Mucosa of rectum (tissue), 2 donors: ENCODE data around the gene SOX12.
"Not testable (repeated sequence)": the region's sequence is repeated elsewhere in the genome, so short reads cannot be mapped to it uniquely, and the experiment has no call there.

Source experiments
- H3K27ac ChIP-seq, 2 donors: one replicate each; pipeline ENCODE4 v1.7.0; 2013; ENCODE audit warnings: inconsistent platforms in 2 of 2, low read depth in 2 of 2, low read length in 2 of 2
- H3K27me3 ChIP-seq, 2 donors: one replicate each; pipeline ENCODE4 v1.7.0; 2013; ENCODE audit warnings: low read length in 2 of 2; ENCODE audit not compliant: control insufficient read depth in 2 of 2, insufficient read depth in 2 of 2
- H3K36me3 ChIP-seq, 2 donors: one replicate each; pipeline ENCODE4 v1.7.0; 2013; ENCODE audit warnings: low read length in 2 of 2; ENCODE audit not compliant: control insufficient read depth in 2 of 2, insufficient read depth in 2 of 2
- H3K4me1 ChIP-seq, 2 donors: one replicate each; pipeline ENCODE4 v1.7.0; 2013; ENCODE audit warnings: low read length in 2 of 2, mild to moderate bottlenecking in 1 of 2; ENCODE audit not compliant: control insufficient read depth in 2 of 2, insufficient read depth in 2 of 2
- H3K4me3 ChIP-seq, 2 donors: one replicate each; pipeline ENCODE4 v1.7.0; 2013; ENCODE audit warnings: low read length in 2 of 2
- H3K9ac ChIP-seq, 2 donors: one replicate each; pipeline ENCODE4 v1.7.0; 2013; ENCODE audit warnings: low read length in 2 of 2, low read depth in 1 of 2, mild to moderate bottlenecking in 1 of 2
- H3K9me3 ChIP-seq, 2 donors: one replicate each; pipeline ENCODE4 v1.7.0; 2013; ENCODE audit warnings: low read length in 2 of 2; ENCODE audit not compliant: control insufficient read depth in 2 of 2
- donor health status: healthy.
- donor health status: Normal muscosa, but diverticular disease.

The SOX12 gene

GRCh38 chr20:370977-371754 is 45.8 kb downstream of the SOX12 start:
- Histone ChIP-seq H3K27me3 (no peaks in the 10 kb centered on the region), H3K9ac (no peak overlapping the region), H3K27ac (no peak overlapping the region), H3K9me3 (no peaks in the 10 kb centered on the region), H3K36me3 (no peaks in the 10 kb centered on the region), H3K4me1 (peaks cover 0 to 3% of the 10 kb centered on the region in 2 donors), H3K4me3 (no peak overlapping the region)

GRCh38 chr20:371755-372542 is 46.6 kb downstream of the SOX12 start:
- Histone ChIP-seq H3K36me3 (no peaks in the 10 kb centered on the region), H3K27ac (no peak overlapping the region), H3K9ac (no peak overlapping the region), H3K4me1 (peaks cover 0 to 3% of the 10 kb centered on the region in 2 donors), H3K9me3 (no peaks in the 10 kb centered on the region), H3K27me3 (no peaks in the 10 kb centered on the region), H3K4me3 (no peak overlapping the region)

- not testable (repeated sequence) for H3K9me3 ChIP-seq, H3K27ac ChIP-seq, H3K36me3 ChIP-seq, H3K9ac ChIP-seq, H3K27me3 ChIP-seq, H3K4me1 ChIP-seq, H3K4me3 ChIP-seq
Measured at GRCh38 chr20:372543-373082, 47.3 kb downstream of the SOX12 start.

DNA sequence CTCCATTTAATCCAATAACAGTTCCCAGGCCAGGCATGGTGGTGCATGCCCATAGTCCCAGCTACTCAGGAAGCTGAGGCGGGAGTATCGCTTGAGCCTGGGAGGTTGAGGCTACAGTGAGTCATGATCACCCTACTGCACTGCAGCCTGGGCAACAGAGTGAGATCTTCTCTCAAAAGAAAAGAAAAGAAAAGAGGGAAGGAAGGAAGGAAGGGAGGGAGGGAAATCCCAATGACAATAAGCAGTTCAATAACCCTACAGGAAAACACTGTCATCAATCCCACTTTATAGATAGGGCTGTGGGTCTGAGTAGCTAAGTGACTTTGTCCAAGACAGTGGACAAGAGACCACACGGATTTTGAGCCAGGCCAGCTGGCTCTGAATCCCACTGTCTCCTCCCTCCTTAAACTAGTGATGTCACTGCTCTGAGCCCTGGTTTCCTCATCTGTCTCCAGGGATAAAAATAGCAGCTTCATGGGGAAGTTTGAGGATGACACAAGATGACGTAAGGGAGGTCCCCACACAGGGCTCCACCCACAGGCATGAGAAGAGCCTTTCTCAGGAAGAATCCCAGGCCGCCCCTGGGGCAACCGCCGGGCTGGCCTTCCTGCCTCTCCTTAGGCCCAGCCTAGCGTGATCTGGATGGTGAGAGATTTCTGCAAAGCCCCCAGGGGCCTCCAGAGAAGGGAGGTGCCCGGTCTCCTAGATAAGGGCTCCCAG is 48.0 kb downstream of the SOX12 start:
- Histone ChIP-seq H3K4me3 (no peak overlapping the region), H3K27ac (no peak overlapping the region), H3K4me1 (peaks cover 0 to 3% of the 10 kb centered on the region in 2 donors), H3K27me3 (no peaks in the 10 kb centered on the region), H3K9ac (no peak overlapping the region), H3K36me3 (no peaks in the 10 kb centered on the region), H3K9me3 (no peaks in the 10 kb centered on the region)

GRCh38 chr20:375265-375889 is 50.0 kb downstream of the SOX12 start:
- Histone ChIP-seq H3K9ac (no peak overlapping the region), H3K4me3 (no peak overlapping the region), H3K36me3 (no peaks in the 10 kb centered on the region), H3K27me3 (no peaks in the 10 kb centered on the region), H3K27ac (no peak overlapping the region), H3K4me1 (no peaks in the 10 kb centered on the region), H3K9me3 (no peaks in the 10 kb centered on the region)

- Histone ChIP-seq H3K4me1 (no peaks in the 10 kb centered on the region), H3K27me3 (no peaks in the 10 kb centered on the region), H3K4me3 (no peak overlapping the region), H3K36me3 (no peaks in the 10 kb centered on the region), H3K9ac (no peak overlapping the region), H3K9me3 (no peaks in the 10 kb centered on the region), H3K27ac (no peak overlapping the region)
Measured at GRCh38 chr20:376089-376488, 50.7 kb downstream of the SOX12 start.

GRCh38 chr20:376750-377149 is 51.4 kb downstream of the SOX12 start:
- no peak overlapping the region for H3K4me3 ChIP-seq
- no peaks in the 10 kb centered on the region for H3K4me1 ChIP-seq
- H3K27ac ChIP-seq = no peak overlapping the region
- H3K9ac ChIP-seq = no peak overlapping the region
- no peaks in the 10 kb centered on the region for H3K27me3 ChIP-seq
- H3K36me3 ChIP-seq = no peaks in the 10 kb centered on the region
- H3K9me3 ChIP-seq = no peaks in the 10 kb centered on the region

DNA sequence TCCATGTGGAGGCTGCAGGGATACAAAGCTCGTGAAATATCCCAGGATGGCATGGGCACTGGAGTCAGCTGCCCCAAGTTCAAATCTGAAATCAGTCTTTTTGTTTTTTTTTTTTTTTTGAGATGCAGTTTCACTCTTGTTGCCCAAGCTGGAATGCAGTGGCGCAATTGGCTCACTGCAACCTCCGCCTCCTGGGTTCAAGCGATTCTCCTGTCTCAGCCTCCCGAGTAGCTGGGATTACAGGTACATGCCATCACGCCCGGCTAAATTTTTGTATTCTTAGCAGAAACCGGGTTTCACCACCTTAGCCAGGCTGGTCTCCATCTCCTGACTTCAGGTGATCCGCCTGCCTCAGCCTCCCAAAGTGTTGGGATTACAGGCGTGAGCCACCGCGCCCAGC is 52.2 kb downstream of the SOX12 start:
- not testable (repeated sequence) for H3K36me3 ChIP-seq, H3K9ac ChIP-seq, H3K27ac ChIP-seq, H3K9me3 ChIP-seq, H3K4me1 ChIP-seq, H3K27me3 ChIP-seq, H3K4me3 ChIP-seq

- Histone ChIP-seq H3K36me3 (no peaks in the 10 kb centered on the region), H3K9me3 (no peaks in the 10 kb centered on the region), H3K27me3 (peaks cover 0 to 2% of the 10 kb centered on the region in 2 donors), H3K4me3 (no peak overlapping the region), H3K27ac (no peak overlapping the region), H3K4me1 (peaks cover 3 to 5% of the 10 kb centered on the region in 2 donors), H3K9ac (no peak overlapping the region)
Measured at GRCh38 chr20:378961-379336, 53.6 kb downstream of the SOX12 start.
